ELF-1 (cell line): Measurements from ENCODE around the gene MS4A8.
"Not testable (repeated sequence)": the region's sequence is repeated elsewhere in the genome, so short reads cannot be mapped to it uniquely, and the experiment has no call there.

Experiments used
- DNase-seq: peaks from one replicate; pipeline ENCODE4 v3.0.0-alpha.2; 2016; ENCODE audit warnings: low read depth, low spot score

Gene MS4A8

DNA sequence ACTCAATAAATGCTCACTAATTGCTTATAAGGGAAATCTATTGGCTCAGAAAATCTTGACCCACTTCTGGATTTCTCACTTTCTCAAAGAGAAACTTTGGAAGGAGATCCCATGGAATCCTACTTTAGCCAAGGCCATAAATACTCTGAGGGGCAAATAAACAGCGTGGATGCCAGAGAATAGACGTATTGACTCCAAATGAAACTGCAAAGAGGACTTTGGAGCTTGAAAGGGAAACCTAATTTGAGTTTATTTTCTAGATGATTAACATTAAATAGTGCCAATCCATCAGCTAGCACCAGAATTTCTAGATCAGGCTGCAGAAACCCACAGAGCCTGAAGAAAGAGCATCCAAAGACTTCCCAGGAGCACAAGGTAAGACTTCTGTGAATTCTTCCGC, 25.0 kb downstream of the MS4A8 start, which contains the start of gene MS4A18:
Gene MS4A18 (plus strand): TSS at position 301 of the 400 bp plus-strand sequence.
- DNase-seq = no peak

DNA sequence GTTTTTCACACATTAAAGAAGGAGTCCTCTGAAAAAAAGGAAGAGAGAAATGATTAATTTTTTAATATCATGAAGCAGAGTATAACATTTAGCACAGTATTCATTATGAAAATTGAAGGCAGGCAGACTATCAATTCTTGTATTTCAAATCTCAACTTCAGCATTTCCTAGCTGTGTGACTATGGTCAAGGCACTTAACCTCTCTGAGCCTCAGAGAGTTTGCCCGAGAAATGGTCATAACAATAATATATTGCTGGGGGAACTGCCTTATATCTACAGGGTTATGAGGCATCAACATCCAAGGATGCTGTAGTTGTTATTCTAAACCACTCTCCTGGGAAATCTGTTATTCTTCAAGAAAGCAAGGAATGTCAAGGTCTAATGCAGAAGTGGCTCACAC, 26.2 kb downstream of the MS4A8 start:
- DNase-seq = no peak

DNA sequence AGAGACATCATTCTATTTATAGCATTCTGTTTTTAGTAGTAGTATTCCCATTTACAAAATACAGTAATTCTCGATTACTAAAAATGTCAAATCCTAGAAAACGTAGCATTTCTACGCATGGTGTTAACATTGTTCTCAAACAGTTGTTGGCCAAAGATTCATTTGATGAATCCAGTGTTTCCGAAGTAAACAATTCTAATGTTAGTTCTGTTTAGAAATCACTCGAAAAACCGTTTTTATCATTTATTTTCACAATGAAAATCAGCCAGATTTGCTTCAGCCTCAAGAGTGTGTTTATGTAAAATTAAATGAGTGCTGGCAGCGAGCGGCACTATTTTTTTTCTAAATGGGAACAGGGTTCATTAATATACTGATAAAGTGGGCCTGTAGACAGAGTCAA, 32.2 kb downstream of the MS4A8 start:
- DNase-seq = no peak

DNA sequence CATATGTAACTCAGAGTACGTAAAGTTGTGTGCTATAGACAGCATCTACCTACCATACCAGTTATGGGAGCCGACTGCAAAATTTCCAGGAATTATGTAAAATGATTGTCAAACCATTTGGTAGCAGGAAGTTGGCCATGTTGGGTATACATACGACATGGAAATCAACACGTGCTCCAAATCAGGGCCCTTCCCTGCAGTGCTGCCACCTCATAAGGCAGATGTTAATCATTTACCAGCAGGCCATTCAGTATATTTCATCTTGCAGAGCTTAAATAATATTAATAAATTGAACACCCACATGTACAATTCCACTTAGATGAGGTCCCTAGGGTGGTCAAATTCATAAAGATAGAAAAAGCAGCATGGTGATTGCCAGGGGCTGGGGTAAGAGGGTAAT, 34.9 kb downstream of the MS4A8 start:
- no peak for DNase-seq

DNA sequence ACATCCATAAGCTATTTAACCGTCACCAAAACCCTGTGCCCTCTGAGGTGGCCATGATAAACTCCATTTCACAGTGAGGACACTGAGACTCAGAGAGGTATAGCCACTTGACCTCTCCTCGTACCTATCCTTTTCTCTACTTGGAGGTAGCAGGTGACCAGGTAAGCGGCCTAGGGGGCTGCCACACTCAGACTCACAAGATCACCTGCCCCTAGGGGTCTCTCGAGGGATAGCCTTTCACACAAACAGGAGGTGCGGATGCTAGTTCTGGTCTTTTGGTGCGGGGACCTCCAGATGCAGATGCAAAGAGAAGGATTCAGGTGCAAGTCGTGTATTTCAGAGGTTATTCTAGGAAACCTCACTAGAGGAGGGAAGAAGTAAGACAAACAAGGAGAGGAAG, 39.7 kb downstream of the MS4A8 start:
- DNase-seq = no peak

DNA sequence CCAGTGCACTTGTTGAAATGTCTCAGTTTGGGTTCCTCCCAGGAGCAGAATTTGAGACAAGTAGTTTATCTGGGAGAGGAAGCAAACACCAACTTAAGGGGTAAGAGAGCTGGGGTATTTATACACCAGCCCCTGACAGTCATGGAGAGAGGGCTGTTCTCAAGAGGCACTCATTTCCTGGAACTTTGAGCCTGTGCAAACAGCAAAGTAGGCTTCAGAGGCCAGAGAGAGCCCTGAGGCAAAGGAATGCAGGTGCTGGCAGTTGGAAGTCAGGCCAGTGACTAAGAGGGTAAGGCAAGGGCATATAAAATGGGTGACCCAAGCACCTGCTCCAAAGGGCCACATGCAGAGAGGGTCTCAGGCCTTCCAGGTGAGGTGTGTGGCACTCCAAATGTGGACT, 41.2 kb downstream of the MS4A8 start:
- no peak for DNase-seq

DNA sequence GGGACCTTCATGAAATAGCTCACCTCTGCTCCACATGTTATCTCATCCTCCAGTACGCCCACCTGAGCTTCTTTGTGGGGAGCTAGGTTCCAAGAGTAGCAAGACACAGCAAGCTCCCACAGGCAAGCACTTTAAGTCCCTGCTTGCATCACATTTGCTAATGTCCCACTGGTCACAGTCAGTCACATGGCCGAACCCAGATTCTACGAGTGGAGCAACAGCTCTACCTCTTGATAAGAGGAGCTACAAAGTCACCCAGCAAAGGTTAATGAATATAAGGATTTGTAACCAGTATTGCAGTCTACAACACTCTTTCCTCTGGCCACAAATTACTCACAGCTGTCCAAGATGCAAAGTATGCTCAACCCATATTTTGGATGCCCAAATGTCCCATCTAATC, 42.0 kb downstream of the MS4A8 start:
- DNase-seq = no peak

DNA sequence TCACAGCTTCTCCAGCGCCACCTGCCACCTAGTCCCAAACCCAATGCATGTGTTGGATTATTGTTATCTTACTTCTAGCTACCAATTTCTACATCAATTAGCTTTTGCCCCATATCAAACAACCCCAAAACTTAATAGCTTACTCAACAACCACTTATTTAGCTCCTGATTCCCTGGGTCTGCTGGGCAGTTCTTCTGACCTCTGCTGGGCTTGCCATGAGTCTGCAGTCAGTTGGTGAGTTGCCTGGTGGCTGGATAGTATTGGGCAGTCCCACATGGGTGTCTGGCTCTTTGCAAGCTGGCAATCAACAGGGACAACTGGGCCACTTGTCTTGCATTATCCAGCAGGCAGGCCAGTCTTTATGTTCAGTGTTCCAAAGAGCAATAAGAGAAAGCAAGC, 43.6 kb downstream of the MS4A8 start:
- DNase-seq = no peak

DNA sequence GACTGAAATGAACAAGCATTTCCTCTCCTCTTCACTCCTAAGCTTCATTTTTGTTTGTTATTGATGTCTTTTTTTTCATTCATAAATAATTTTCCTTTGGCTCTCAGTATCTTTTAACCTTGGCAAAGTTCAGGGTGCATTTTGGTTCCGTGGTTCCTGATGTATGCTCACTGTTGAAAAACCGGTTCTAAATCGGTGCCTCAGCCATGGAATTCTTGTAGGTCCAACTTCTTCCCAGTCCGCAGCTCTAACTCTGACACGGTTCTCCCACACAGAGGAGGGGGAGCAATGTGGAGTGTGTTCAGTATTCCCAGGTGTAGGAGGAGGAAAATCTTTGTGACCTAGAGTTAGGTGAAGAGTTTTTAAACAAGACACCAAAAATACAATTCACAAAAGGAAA, 44.7 kb downstream of the MS4A8 start:
- no peak for DNase-seq

DNA sequence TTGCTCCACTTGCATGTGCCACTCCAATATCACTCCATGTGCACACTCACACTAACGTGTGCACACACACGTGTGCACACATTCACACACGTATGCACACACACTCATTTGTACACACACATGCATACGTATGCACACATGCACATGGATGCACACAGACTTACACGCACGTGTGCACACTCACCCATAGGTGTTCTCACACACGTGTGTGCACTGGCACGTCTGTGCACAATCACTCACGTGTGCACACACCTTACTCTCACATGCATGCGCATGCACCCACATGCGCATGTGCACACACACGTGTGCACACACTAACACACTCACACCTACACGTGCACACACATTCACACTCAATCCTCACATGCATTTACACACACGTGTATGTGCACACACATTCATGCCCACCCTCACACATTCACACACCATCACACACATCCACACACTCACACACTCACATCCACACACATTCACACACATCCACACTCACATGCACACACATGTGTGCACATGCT, 48.0 kb downstream of the MS4A8 start:
- DNase-seq = no peak

DNA sequence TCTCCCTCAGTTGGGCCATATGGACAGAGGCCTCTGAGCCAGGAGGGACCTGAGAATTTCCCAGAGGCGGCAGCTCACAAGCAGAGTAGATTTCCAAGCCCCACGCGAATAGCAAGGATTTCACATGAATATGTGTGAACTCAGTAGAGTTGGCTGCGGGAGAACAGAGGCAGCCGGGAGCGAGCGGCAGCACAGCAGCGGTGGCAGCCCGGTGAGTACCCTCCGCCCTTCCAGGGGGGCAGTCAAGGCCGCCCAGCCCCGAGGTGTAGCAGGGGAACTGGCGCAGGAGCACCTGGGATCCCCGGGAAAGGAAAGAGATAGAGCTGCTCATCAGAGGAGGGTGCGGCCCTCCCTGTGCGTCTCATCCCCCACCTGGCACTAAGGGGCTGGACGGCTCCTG, 48.8 kb downstream of the MS4A8 start:
- DNase-seq = no peak

DNA sequence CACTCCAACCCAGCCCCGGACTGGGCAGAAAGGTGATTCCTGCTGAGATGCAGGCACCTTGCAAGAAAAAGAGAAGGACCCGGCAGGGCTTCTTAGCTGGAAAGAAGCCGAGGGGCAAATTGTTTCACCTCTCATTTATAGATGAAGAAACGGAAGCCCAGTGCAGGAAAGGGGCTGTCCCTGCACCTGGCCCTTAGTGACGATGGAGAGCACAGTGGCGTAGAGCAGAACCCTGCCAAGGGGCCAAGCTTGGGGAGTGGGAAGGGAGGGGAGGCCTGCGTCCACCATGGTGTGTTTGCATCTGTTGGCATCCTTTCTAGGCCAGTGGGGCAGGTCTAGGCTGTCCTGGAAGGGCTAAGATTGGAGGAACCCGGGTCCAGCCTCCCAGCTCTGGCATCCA, 49.4 kb downstream of the MS4A8 start:
- no peak for DNase-seq

DNA sequence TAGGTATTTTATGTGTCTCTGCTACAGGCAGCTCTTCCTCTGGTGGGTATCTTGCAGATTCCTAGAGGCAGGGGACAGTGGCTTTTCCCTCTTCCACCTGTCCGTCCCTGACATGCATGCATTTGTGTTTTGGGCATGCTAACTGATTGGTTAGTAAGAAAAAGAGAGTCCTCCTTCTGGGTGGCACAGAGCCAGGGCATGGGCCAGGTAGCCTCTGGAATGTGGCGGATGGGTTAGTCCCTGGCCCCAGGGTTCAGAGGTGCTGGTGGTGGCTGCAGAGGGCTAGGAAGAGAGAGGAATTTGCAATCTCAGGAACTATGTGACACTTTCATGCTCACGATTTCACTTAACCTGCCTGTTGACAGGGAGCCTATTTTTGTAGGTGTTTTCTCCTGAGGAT, 51.5 kb downstream of the MS4A8 start:
- DNase-seq = peak; percentile 27

DNA sequence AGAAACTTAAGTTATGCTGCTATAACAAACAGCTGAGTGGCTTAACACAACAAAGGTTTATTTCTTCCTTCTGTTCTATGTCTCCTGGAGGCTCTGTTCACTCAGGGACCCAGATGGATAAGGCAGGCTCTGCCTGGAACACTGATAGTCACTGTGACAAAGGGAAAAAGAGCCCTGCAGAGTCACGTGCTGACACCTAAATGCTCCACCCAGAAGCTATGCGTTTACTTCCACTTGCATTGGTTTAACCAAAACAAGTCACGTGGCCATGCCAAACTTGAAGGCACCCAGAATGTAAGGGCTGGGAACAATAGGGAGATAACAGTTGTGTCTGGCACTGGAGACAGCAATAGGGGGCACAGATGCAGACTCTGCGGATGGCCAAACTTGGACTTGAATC, 53.9 kb downstream of the MS4A8 start:
- DNase-seq = no peak

DNA sequence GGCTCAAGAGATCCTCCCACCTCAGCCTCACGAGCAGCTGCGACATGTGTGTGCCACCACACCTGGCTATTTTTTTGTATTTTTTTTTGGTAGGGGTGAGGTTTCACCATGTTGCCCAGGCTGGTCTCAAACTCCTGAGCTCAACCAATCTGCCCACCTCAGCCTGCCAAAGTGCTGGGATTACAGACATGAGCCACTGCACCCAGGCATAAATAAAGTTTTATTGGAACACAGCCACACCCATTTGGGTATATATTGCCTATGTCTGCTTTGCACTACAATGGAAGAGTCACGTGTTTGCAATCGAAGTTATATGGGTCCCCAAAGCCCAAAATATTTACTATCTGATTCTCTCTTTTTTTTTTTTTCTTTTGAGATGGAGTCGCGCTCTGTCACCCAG, 55.5 kb downstream of the MS4A8 start:
- DNase-seq = no peak

DNA sequence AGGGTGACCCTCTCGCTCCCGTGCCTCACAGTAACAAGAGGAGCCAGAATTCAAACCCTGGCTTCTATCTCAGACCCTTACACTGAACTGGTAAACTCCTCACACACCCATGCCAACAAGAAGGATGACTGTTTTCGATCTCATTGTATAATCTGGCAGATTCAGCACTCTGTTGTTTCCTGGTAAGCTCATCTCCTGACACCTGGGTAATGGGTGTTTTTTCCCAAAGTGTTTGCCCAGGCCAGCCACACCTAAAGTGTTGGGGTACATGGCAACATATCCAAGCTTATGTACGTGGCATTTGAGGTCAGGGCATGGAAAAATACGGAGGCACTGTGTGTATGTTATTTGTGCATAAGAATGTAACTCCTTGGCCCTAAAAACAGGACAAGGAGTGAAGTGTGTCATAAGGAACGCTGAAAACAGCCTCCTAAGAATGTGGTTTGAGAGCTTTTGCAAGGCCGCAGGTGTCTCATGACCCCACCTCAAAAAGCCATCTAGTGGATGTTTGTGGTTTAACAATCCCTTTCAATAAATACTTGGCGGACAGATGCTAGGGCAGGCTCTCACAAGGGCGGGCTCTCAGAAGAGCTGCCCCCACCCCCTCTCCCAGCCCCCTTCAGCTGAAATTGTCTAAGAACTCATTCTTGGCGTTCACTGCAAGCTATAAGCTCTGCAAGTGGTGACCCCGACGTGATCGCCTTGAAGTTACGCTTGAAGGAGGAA, 57.1 kb downstream of the MS4A8 start, which contains the start of gene MS4A15:
Gene MS4A15 (plus strand): TSS at position 561 of the 726 bp plus-strand sequence. CDS start 6,867 bp downstream, outside the sequence.
- peak; percentile 77 for DNase-seq

DNA sequence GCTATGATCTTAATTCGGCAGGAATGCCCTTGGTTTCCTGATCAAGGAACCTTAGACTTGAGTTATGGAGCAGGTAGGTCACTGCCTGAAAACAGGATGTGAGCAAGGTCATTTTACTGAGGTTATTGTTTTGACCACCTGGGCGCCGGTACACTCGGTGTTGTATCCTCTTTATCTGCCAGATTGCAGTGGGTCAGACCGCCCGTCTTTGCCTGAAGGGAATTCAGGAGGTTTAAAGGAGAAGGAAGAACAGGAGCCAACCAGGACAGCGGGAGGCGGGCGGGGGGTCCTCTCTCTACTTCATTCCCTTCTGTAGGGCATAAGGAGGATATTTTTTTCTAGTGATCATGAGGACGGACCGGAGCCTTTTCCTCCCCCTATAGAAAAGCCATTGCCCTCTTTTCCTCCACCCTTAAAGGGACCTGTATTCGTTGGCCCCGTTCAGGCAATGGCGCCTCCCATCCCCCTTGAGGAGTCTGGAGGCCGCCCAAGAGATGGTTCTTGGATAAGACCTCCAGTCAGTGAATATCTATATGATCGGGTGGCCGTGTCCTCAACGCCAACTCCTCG, 57.9 kb downstream of the MS4A8 start:
- DNase-seq = no peak

DNA sequence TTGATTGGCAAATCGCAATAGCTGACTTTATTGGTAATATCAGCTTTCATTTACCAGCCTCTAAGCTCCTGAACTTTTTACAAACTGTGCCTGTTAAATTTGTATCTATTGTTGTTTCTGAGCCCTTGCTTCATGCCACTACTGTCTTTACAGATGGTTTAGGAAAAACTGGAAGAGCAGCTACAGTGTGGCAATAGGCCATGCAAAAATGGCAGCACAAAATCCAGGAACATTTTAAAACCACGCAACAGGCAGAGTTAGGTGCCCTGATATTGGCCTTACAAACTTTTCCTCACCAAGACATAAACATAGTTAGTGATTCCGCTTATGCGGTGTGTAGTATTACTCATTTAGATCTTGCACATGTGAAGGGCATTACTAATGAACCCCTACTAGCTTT, 59.3 kb downstream of the MS4A8 start:
- DNase-seq = not testable (repeated sequence)

DNA sequence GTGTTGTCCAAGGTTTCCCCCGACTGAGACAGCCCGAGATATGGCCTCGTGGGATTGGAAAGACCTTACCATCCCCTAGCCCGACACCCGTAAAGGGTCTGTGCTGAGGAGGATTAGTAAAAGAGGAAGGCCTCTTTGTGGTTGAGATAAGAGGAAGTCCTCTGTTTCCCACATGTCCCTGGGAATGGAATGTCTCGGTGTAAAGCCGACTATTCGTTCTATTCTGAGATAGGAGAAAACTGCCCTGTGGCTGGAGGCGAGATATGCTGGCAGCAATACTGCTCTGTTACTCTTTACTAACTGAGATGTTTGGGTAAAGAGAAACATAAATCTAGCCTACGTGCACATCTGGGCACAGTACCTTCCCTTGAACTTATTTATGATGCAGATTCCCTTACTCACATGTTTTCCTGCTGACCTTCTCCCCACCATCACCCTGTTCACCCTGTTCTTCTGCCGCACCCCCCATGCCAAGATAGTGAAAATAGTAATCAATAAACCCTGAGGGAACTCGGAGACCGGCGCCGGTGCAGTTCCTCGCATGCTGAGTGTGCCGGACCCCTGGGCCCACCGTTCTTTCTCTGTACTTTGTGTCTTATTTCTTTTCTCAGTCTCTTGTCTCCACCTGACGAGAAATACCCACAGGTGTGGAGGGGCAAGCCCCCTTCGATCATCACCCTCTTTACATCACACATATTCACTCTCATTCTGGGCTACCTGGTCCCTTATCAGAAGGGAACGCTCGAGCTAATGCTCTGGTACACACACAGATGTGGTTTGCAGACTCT, 60.2 kb downstream of the MS4A8 start:
- not testable (repeated sequence) for DNase-seq

DNA sequence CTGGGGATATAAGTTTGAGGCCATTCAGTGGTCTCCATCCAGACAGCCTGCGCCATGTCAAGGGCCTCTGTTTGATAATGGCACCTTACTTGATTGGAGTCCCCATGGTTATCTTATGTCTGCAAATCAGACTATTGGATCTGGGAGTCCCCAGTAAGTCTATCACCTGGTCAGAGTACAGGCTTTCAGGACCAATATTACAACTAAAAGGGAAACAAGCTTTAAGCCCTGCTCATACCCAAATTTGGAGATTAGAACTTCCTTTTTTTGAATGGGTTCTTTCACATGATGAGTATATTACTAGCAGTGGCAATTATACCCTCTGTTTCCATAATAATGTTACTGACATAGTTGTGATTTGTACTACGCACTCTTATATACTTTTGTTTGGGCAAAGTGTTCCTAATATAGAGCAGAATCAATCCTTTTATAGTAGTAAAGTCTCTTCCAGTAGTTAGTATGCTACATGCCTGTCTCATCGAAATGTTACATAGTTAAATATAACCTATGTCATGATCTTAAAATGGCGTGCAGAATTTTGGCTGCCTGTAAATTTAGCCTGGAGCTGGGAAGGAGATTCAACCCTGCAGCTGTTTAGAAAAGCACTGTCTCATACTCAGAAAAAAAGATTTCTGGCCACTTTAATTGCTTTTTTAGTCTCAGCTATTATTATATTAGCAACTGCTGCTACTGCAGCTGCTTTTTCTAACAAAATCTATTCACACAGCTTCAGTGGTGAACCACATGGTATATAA, 62.2 kb downstream of the MS4A8 start:
- no peak for DNase-seq

DNA sequence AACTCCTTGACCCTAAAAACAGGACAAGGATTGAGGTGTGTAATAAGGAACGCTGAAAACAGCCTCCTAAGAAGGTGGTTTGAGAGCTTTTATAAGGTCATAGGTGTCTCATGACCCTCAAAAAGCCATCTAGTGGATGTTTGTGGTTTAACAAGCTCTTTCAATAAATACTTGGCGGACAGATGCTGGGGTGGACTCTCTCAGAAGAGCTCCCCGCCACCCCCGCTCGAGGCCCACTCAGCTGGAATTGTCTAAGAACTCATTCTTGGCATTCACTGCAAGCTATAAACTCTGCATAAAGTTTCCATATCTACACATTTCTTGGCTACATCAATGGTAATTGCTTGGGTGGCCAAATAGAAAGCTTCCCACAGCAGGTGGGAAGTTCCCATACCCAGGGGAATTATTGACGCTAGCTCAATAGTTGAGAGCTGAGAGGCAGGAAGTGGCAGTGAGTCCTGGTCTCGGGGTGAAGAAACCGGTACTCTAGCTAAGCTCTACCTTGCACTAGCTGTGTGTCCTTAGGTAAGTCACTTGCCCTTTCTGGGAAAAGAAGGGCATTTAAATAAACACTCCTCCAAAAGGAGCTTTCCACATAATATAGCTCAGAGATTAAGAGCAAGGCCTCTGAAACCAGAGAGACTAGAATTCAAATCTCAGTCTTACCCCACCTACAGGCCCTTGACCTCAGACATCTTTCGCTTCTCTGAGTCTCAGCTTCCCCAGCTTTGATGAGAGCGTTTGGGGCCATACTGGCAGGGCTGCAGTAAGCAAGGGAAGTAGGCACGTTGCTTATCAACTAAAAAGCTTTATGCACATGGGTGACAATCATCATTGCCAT, 63.7 kb downstream of the MS4A8 start:
- DNase-seq = peak; percentile 41
